COR-L47 (cell line): ENCODE measurements around the gene HYAL1.
"Not testable (repeated sequence)": the region's sequence is repeated elsewhere in the genome, so short reads cannot be mapped to it uniquely, and the experiment has no call there.

ENCODE experiments used
- DNase-seq: peaks from one replicate; lab custom pipeline; 2025; lab: John Stamatoyannopoulos, UW

The HYAL1 gene

GRCh38 chr3:50272911-50273688 is 30.3 kb downstream of the HYAL1 start:
- peak; percentile 67 for DNase-seq

- not testable (repeated sequence) for DNase-seq
Observed at GRCh38 chr3:50272538-50272910, 30.9 kb downstream of the HYAL1 start.

- no peak for DNase-seq
Observed at GRCh38 chr3:50271314-50271936, 31.9 kb downstream of the HYAL1 start.

GRCh38 chr3:50270422-50271224 is 32.8 kb downstream of the HYAL1 start:
- DNase-seq: no peak

GRCh38 chr3:50269977-50270413 is 33.4 kb downstream of the HYAL1 start:
- no peak for DNase-seq

GRCh38 chr3:50269460-50269859 is 33.9 kb downstream of the HYAL1 start:
- no peak for DNase-seq

- DNase-seq: no peak
Observed at GRCh38 chr3:50268703-50269451, 34.5 kb downstream of the HYAL1 start, which contains the start of gene SEMA3B. Gene SEMA3B, plus strand, starts transcription at chr3:50269147. Its CDS starts 94 bp downstream, at chr3:50269241.

- DNase-seq: no peak
Observed at GRCh38 chr3:50268276-50268675, 35.1 kb downstream of the HYAL1 start.

GRCh38 chr3:50267280-50267913 is 36.0 kb downstream of the HYAL1 start:
- DNase-seq: peak; percentile 6

GRCh38 chr3:50266836-50267235 is 36.5 kb downstream of the HYAL1 start:
- no peak for DNase-seq

GRCh38 chr3:50266017-50266416 is 37.4 kb downstream of the HYAL1 start:
- DNase-seq: no peak

- no peak for DNase-seq
Observed at GRCh38 chr3:50265571-50265970, 37.8 kb downstream of the HYAL1 start.

- DNase-seq: no peak
Observed at GRCh38 chr3:50264964-50265485, 38.3 kb downstream of the HYAL1 start.

- DNase-seq: peak; percentile 9
Observed at GRCh38 chr3:50264383-50264963, 38.9 kb downstream of the HYAL1 start.

- no peak for DNase-seq
Observed at GRCh38 chr3:50263478-50264382, 39.6 kb downstream of the HYAL1 start.

GRCh38 chr3:50262778-50263177 is 40.6 kb downstream of the HYAL1 start:
- DNase-seq: no peak

- not testable (repeated sequence) for DNase-seq
Observed at GRCh38 chr3:50262200-50262599, 41.2 kb downstream of the HYAL1 start.

GRCh38 chr3:50261505-50261904 is 41.9 kb downstream of the HYAL1 start:
- no peak for DNase-seq

- DNase-seq: no peak
Observed at GRCh38 chr3:50260942-50261441, 42.4 kb downstream of the HYAL1 start.
